PFSK-1 (cell line): Measurements from ENCODE around the gene STIM1.

Experiments
- FOXP2 ChIP-seq: optimal IDR thresholded peaks from 2 replicates; pipeline ENCODE3; 2011; ENCODE audit warnings: borderline replicate concordance, control low read depth, inconsistent platforms; ENCODE audit not compliant: insufficient read depth; ENCODE audit errors: extremely low read length, extremely low read depth
- POLR2AphosphoS5 ChIP-seq: IDR thresholded peaks from 2 replicates; pipeline ENCODE4 v1.6.1; 2012; ENCODE audit warnings: low read depth, mild to moderate bottlenecking, control low read depth, low read length, moderate library complexity
- SIN3A ChIP-seq: IDR thresholded peaks from 2 replicates; pipeline ENCODE4 v1.6.1; 2012; ENCODE audit warnings: mild to moderate bottlenecking, low read length, moderate library complexity, borderline replicate concordance; ENCODE audit not compliant: insufficient read depth
- TAF1 ChIP-seq: IDR thresholded peaks from 2 replicates; pipeline ENCODE4 v1.6.1; 2012; ENCODE audit warnings: low read length, control low read depth, borderline replicate concordance; ENCODE audit not compliant: insufficient read depth
- TF ChIP-seq, protein P1 (sequence below), 2 experiments: IDR thresholded peaks; 2 replicates each; pipeline versions ENCODE4 v1.6.1 to v1.8.0; 2011 to 2012; ENCODE audit warnings: low read depth in 2 of 2, low read length in 2 of 2, control low read depth in 1 of 2, inconsistent platforms in 1 of 2, mild to moderate bottlenecking in 1 of 2, moderate library complexity in 1 of 2; ENCODE audit not compliant: insufficient read depth in 1 of 2

STIM1 gene

DNA sequence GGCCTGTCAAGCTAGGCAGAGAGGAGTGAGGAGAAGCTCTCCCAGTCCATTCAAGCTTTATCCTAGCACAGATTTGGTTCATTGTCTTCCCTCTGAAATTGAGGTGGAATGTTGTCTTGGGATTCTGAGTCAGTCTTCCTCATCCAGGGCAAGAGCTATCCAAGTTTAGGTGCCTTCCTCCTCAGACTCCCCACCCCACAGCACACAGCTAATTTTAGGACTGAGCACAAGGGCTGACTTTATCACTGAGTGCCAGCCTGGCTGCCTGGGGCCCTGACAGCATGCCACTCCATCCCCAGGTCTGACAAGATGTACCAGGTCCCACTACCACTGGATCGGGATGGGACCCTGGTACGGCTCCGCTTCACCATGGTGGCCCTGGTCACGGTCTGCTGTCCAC, 44.5 kb upstream of the STIM1 start:
- TF ChIP-seq SIN3A (no peak), FOXP2 (no peak), POLR2AphosphoS5 (no peak), TAF1 (no peak)
- TF ChIP-seq, protein P1, sequence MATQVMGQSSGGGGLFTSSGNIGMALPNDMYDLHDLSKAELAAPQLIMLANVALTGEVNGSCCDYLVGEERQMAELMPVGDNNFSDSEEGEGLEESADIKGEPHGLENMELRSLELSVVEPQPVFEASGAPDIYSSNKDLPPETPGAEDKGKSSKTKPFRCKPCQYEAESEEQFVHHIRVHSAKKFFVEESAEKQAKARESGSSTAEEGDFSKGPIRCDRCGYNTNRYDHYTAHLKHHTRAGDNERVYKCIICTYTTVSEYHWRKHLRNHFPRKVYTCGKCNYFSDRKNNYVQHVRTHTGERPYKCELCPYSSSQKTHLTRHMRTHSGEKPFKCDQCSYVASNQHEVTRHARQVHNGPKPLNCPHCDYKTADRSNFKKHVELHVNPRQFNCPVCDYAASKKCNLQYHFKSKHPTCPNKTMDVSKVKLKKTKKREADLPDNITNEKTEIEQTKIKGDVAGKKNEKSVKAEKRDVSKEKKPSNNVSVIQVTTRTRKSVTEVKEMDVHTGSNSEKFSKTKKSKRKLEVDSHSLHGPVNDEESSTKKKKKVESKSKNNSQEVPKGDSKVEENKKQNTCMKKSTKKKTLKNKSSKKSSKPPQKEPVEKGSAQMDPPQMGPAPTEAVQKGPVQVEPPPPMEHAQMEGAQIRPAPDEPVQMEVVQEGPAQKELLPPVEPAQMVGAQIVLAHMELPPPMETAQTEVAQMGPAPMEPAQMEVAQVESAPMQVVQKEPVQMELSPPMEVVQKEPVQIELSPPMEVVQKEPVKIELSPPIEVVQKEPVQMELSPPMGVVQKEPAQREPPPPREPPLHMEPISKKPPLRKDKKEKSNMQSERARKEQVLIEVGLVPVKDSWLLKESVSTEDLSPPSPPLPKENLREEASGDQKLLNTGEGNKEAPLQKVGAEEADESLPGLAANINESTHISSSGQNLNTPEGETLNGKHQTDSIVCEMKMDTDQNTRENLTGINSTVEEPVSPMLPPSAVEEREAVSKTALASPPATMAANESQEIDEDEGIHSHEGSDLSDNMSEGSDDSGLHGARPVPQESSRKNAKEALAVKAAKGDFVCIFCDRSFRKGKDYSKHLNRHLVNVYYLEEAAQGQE (IDR thresholded peaks at IDR 0.05; ENCODE audit: insufficient read depth in 1 of 2, low read depth in 2 of 2, low read length in 2 of 2), result no peak

DNA sequence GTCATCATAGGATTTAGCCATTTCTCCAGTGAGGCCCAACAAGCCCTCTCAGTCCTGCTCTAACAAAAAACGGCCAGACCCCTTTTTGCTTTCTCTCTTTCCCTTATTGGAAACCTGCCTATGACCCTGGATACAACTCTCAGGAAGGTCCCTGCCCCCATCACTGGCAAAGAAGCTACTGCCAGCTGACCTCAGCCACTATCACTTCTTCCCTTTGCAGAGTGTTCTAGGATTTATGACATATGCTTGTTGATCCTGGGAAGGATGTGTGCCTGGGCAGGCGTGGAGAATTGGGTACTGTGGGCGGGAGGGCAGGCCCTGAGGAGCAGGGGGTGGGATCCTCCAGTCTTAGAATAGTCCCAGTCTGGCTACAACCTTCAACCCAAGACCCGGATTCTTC, 39.6 kb upstream of the STIM1 start:
- TF ChIP-seq POLR2AphosphoS5 (no peak), TAF1 (no peak), FOXP2 (no peak), SIN3A (no peak)
- TF ChIP-seq, protein P1 (IDR thresholded peaks at IDR 0.05; ENCODE audit: insufficient read depth in 1 of 2, low read depth in 2 of 2, low read length in 2 of 2), result no peak

DNA sequence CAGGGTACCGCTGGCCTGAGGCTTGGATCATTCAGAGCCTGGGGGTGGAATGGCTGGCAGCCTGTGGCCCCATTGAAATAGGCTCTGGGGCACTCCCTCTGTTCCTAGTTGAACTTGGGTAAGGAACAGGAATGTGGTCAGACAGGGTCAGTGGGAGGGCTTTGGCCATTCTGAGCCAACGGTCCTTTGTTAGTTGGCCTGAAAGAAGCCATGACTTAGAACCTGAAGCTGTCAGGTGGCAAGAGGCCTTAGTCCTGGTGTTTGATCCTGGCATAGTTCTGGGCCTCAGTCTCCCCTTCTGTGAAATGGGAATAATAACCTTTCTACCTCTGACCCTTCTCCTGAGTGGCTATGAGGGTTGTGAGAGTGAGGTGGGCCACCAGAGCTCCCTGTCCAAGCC, 38.8 kb upstream of the STIM1 start:
- no peak for TF ChIP-seq POLR2AphosphoS5
- TF ChIP-seq FOXP2, result no peak

DNA sequence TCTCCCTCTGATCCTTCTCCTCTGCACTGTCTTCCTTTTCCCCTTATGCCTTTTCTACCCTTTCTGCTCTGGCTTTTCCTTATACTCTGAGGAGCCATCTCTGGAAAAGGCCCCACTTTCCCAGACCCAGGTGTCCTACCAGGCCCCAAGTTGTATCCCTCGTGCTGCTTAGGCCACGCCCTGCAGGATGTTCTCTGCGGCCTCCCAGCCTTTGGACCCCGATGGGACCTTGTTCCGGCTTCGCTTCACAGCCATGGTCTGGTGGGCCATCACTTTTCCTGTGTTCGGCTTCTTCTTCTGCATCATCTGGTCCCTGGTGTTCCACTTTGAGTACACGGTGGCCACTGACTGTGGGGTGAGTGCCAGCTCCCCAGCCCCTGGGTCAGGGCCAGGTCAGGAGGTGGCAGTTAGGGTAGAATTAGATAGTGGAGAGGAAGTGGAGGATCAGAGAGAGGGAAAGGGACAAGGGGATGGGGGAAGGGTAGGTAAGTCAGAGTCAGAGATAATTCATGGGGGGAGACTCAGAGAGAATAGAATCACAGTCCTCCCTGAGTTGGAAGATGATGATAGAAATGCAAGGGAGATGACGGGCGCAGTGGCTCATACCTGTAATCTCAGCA, 38.2 kb upstream of the STIM1 start:
- TF ChIP-seq FOXP2, result no peak
- TF ChIP-seq TAF1, result no peak
- TF ChIP-seq, protein P1 (IDR thresholded peaks at IDR 0.05; ENCODE audit: insufficient read depth in 1 of 2, low read depth in 2 of 2, low read length in 2 of 2), result no peak
- TF ChIP-seq SIN3A, result no peak
- TF ChIP-seq POLR2AphosphoS5, result no peak

DNA sequence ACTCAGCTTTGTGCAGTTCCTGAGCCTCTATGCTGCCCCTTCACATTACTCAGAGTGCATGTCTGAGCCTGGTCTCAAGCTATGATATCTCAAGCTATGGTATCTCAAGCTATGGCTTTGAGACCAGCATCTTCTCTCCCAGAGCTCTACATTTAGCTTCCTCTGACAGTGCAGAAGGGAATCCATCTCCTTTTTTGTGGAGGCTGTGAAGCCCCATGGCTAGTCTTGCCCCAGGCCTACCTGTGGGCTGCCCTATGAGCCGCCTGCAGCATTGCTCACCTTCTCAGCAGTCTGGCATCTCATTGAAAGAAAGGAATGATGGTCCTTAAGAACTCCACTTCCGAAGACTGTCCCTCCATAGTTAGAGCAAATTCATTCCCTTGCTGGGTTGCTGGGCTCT, 34.5 kb upstream of the STIM1 start:
- TF ChIP-seq POLR2AphosphoS5 (no peak), SIN3A (no peak), FOXP2 (no peak), TAF1 (no peak)
- TF ChIP-seq, protein P1 (IDR thresholded peaks at IDR 0.05; ENCODE audit: insufficient read depth in 1 of 2, low read depth in 2 of 2, low read length in 2 of 2), result no peak
